ENCODE results near the gene GNA12. TPM values are rescaled to one million over a fixed set of nuclear protein-coding genes. Genes with fewer than 3 reads are reported as not detected.

The GNA12 gene
- total RNA-seq, 1 donor: 22.7 TPM

GRCh38 chr7:2799253-2799652 lies 44.9 kb downstream of the GNA12 start:
- H3K27me3 ChIP-seq (ENCODE audit: insufficient read depth, low read length): no peaks in the 10 kb centered on the region
- H3K4me1 ChIP-seq (ENCODE audit: insufficient read depth, low read length): peaks cover 19% of the 10 kb centered on the region
- no peaks in the 10 kb centered on the region for H3K9me3 ChIP-seq (ENCODE audit: low read depth, low read length)
- no peak overlapping the region for H3K4me3 ChIP-seq (ENCODE audit: low read length)

DNA sequence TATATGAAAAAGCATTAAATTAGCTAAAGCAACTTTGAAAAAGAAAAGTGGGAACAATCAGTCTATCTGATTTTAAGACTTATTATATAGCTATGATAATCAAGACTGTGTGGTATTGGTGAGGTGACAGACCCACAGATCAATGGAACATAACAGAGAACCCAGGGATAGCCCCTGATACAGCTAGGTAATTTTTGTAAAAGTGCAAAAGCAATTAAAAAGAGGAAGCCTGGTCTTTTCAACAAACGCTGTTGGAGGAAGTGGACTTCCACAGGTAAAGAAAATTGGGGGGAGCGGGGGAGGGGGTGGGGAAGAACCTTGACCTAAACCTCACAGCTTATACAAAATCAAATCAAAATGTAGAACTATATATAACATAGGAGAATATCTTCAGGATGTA lies 45.4 kb downstream of the GNA12 start:
- Histone ChIP-seq H3K4me3 (ENCODE audit: low read length) (no peak overlapping the region), H3K9me3 (ENCODE audit: low read depth, low read length) (no peaks in the 10 kb centered on the region), H3K4me1 (ENCODE audit: insufficient read depth, low read length) (peaks cover 19% of the 10 kb centered on the region), H3K27me3 (ENCODE audit: insufficient read depth, low read length) (no peaks in the 10 kb centered on the region)

GRCh38 chr7:2796358-2797352 lies 47.5 kb downstream of the GNA12 start:
- no peaks in the 10 kb centered on the region for H3K27me3 ChIP-seq (ENCODE audit: insufficient read depth, low read length)

DNA sequence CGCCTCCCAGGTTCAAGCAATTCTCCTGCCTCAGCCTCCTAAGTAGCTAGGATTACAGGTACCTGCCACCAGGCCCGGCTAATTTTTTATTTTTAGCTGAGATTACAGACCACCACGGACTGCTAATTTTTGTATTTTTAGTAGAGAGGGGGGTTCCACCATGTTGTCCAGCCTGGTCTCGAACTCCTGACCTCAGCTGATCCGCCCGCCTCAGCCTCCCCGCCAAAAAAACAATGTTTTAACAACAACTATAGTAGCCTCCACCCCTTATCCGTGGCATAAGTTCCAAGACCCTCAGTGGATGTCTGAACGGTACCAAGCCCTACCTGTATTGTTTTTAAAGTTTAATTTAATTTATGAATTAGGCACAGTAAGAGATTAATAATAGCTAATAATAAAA lies 48.2 kb downstream of the GNA12 start:
- Histone ChIP-seq H3K4me1 (ENCODE audit: insufficient read depth, low read length) (peaks cover 24% of the 10 kb centered on the region), H3K27me3 (ENCODE audit: insufficient read depth, low read length) (no peaks in the 10 kb centered on the region), H3K9me3 (ENCODE audit: low read depth, low read length) (no peaks in the 10 kb centered on the region), H3K4me3 (ENCODE audit: low read length) (no peak overlapping the region)

More at GRCh38 chr7:2796358-2797352, 47.5 kb downstream of the GNA12 start:
- peaks cover 29% of the 10 kb centered on the region for H3K4me1 ChIP-seq (ENCODE audit: insufficient read depth, low read length)
- H3K9me3 ChIP-seq (ENCODE audit: low read depth, low read length): no peaks in the 10 kb centered on the region
- no peak overlapping the region for H3K4me3 ChIP-seq (ENCODE audit: low read length)

- Histone ChIP-seq H3K9me3 (ENCODE audit: low read depth, low read length) (no peaks in the 10 kb centered on the region), H3K4me1 (ENCODE audit: insufficient read depth, low read length) (peaks cover 24% of the 10 kb centered on the region), H3K27me3 (ENCODE audit: insufficient read depth, low read length) (no peaks in the 10 kb centered on the region), H3K4me3 (ENCODE audit: low read length) (no peak overlapping the region)
These were observed 49.1 kb downstream of the GNA12 start for GRCh38 chr7:2794836-2795636.

DNA sequence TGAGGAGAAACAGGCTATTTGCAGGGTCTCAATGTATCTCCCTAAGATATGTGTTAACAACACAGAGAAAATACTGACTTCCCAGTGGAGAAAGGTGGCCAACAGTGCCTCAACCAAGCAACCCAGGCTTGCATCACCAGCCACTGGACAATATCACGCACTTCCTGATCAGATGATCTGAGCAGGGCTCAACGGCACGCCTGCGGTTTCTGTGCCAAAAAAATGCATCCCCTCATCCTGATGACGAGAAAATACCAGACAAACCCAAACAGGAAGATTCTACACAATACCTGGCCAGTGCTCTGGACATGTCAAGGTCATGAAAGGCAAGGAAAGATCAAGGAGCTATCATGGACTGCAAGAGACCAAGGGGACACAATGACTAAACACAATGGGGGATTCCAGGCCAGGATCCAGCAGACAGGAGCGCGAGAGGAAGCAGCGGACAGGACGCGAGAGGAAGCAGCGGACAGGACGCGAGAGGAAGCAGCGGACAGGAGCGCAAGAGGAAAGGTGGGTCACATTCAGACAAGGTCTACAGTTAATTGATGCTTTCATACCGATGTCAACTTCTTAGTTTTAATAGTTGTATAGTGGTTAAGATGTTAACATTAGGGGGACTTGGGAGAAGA lies 51.1 kb downstream of the GNA12 start:
- Histone ChIP-seq H3K4me1 (ENCODE audit: insufficient read depth, low read length) (peaks cover 15% of the 10 kb centered on the region), H3K27me3 (ENCODE audit: insufficient read depth, low read length) (no peaks in the 10 kb centered on the region), H3K4me3 (ENCODE audit: low read length) (no peak overlapping the region), H3K9me3 (ENCODE audit: low read depth, low read length) (no peaks in the 10 kb centered on the region)

DNA sequence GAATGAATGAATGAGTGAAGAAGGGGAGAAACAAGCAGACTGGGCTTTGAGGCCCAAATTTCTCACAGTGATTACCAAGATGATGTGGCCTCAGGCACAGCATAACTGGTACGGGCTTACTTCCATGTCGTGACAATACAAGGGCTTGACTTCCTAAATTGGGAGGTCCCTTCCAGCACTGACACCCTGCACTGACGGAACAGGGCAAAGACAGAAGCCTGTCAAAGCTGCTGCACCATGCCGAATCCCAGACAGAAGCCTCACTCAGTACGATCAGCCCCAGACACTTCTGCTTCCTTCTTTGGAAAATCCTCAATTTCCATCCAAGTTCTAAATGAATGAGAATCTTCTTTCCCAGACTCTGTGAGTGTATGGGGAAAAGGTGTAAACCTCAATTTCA lies 51.9 kb downstream of the GNA12 start:
- Histone ChIP-seq H3K27me3 (ENCODE audit: insufficient read depth, low read length) (no peaks in the 10 kb centered on the region), H3K4me1 (ENCODE audit: insufficient read depth, low read length) (peaks cover 15% of the 10 kb centered on the region), H3K9me3 (ENCODE audit: low read depth, low read length) (no peaks in the 10 kb centered on the region), H3K4me3 (ENCODE audit: low read length) (no peak overlapping the region)

DNA sequence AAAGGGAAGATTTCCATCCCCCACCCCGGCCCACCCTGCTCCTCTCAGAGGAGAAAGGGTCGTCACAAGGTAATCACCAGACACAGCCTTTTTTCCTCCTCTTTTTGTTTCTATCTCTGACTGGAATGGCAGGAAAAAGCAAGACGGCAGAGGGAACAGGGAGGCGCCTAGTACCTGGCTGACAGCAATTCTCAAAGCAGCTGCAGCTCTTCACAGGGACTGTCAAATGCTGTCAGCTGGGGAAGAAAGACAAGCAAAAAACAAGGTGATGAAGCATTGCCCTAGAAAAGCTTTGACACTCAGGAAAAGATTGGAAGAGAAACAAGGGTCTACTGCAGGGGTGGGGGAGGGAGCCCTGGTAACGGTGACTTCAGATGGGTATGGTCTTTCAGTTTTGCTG lies 52.7 kb downstream of the GNA12 start:
- H3K4me1 ChIP-seq (ENCODE audit: insufficient read depth, low read length): peaks cover 15% of the 10 kb centered on the region
- H3K4me3 ChIP-seq (ENCODE audit: low read length): no peak overlapping the region
- no peaks in the 10 kb centered on the region for H3K27me3 ChIP-seq (ENCODE audit: insufficient read depth, low read length)
- no peaks in the 10 kb centered on the region for H3K9me3 ChIP-seq (ENCODE audit: low read depth, low read length)

DNA sequence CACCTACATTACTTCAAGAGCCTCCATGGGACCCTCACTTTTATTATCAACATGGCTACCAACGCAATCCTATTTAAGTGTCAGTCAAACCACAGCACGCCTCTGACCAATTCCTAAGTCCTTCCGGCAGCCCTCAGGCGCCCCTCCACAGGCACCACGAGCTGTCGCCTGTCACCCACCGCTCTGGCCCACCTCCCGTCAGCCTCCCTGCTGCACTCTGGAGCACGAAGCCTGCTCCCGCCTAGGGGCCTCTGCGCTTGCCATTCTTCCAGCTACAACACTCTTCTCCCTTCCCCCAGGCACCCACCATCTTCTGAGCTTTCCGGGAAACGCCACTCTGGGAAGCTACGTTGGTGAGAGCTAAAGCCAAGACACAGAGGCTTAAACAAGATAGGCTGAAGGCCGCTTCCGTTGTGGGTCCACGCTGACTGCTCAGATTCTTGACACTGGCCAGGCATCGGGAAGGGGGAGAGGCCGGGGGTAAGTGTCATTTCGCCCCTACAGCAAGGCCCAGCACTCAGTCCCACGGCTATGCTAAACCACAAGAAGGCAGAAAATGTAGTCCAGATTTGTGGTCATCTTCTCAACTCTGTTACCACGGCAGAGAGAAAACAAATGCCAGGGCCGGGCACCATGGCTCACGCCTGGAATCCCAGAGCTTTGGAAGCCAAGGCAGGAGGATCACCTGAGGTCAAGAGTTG lies 56.7 kb downstream of the GNA12 start:
- no peak overlapping the region for H3K4me3 ChIP-seq (ENCODE audit: low read length)
- no peaks in the 10 kb centered on the region for H3K27me3 ChIP-seq (ENCODE audit: insufficient read depth, low read length)

GRCh38 chr7:2786607-2787116 lies 57.4 kb downstream of the GNA12 start:
- Histone ChIP-seq H3K4me1 (ENCODE audit: insufficient read depth, low read length) (no peaks in the 10 kb centered on the region), H3K27me3 (ENCODE audit: insufficient read depth, low read length) (no peaks in the 10 kb centered on the region), H3K9me3 (ENCODE audit: low read depth, low read length) (no peaks in the 10 kb centered on the region)

More for the DNA sequence above, 56.7 kb downstream of the GNA12 start:
- Histone ChIP-seq H3K9me3 (ENCODE audit: low read depth, low read length) (no peaks in the 10 kb centered on the region), H3K4me1 (ENCODE audit: insufficient read depth, low read length) (peaks cover 6% of the 10 kb centered on the region)

DNA sequence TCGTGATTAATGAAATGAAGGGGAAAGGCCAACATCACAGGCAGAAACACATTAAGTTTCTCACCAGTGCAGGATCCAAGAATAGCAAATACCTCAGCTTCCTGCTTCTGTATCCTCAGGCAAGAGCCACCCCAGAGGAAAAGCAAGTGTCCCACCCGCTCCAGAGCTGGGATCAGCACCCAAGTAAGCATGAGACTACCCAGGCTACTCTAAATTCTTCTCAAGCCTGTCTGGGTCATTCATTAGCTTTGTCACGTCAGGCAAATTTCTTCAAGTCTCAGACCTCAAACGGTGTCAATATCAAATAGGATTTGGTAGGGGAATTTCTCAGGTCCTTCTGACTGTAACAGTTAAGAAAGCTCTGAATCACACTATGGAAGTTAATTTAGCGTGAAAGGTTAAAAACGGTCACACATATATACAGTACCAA lies 59.0 kb downstream of the GNA12 start:
- Histone ChIP-seq H3K4me1 (ENCODE audit: insufficient read depth, low read length) (no peaks in the 10 kb centered on the region), H3K9me3 (ENCODE audit: low read depth, low read length) (no peaks in the 10 kb centered on the region), H3K27me3 (ENCODE audit: insufficient read depth, low read length) (no peaks in the 10 kb centered on the region), H3K4me3 (ENCODE audit: low read length) (no peak overlapping the region)

More at GRCh38 chr7:2786607-2787116, 57.4 kb downstream of the GNA12 start:
- H3K4me3 ChIP-seq (ENCODE audit: low read length): no peak overlapping the region

GRCh38 chr7:2782565-2782964 lies 61.5 kb downstream of the GNA12 start:
- Histone ChIP-seq H3K4me1 (ENCODE audit: insufficient read depth, low read length) (no peaks in the 10 kb centered on the region), H3K9me3 (ENCODE audit: low read depth, low read length) (no peaks in the 10 kb centered on the region), H3K4me3 (ENCODE audit: low read length) (no peak overlapping the region), H3K27me3 (ENCODE audit: insufficient read depth, low read length) (no peaks in the 10 kb centered on the region)

GRCh38 chr7:2782121-2782520 lies 62.0 kb downstream of the GNA12 start:
- H3K27me3 ChIP-seq (ENCODE audit: insufficient read depth, low read length): no peaks in the 10 kb centered on the region
- H3K9me3 ChIP-seq (ENCODE audit: low read depth, low read length): no peaks in the 10 kb centered on the region
- H3K4me3 ChIP-seq (ENCODE audit: low read length): no peak overlapping the region
- H3K4me1 ChIP-seq (ENCODE audit: insufficient read depth, low read length): no peaks in the 10 kb centered on the region

GRCh38 chr7:2781636-2782035 lies 62.5 kb downstream of the GNA12 start:
- Histone ChIP-seq H3K4me1 (ENCODE audit: insufficient read depth, low read length) (no peaks in the 10 kb centered on the region), H3K9me3 (ENCODE audit: low read depth, low read length) (no peaks in the 10 kb centered on the region), H3K4me3 (ENCODE audit: low read length) (no peak overlapping the region), H3K27me3 (ENCODE audit: insufficient read depth, low read length) (no peaks in the 10 kb centered on the region)
